GM12873 (cell line): ENCODE results near the gene CNTNAP5.

Experiments
- TF ChIP-seq, protein P1 (sequence below): IDR thresholded peaks from 2 replicates; pipeline ENCODE4 v1.5.1; 2012; ENCODE audit warnings: low read depth, mild to moderate bottlenecking, moderate library complexity, low read length, control low read depth; ENCODE audit not compliant: insufficient read depth; ENCODE audit errors: missing control alignments

The CNTNAP5 gene

DNA sequence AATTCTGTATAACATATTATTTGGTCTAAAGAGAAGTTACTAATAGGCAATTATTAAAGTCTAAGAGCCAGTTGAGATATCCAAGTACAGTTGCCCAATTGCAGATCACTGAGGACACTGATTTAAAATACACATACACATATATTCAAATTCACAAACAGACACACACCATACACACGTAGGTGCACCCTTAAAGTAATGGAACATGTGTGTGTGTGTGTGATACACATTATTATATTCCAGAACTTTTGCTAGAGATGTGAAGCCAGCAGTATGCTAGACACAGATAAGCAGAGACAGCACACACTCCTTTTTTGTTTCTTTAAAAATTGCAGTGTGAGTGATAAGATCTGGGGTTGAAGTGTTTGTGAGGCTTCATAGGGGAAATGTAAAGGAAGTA is 292.5 kb downstream of the CNTNAP5 start:
- TF ChIP-seq, protein P1, sequence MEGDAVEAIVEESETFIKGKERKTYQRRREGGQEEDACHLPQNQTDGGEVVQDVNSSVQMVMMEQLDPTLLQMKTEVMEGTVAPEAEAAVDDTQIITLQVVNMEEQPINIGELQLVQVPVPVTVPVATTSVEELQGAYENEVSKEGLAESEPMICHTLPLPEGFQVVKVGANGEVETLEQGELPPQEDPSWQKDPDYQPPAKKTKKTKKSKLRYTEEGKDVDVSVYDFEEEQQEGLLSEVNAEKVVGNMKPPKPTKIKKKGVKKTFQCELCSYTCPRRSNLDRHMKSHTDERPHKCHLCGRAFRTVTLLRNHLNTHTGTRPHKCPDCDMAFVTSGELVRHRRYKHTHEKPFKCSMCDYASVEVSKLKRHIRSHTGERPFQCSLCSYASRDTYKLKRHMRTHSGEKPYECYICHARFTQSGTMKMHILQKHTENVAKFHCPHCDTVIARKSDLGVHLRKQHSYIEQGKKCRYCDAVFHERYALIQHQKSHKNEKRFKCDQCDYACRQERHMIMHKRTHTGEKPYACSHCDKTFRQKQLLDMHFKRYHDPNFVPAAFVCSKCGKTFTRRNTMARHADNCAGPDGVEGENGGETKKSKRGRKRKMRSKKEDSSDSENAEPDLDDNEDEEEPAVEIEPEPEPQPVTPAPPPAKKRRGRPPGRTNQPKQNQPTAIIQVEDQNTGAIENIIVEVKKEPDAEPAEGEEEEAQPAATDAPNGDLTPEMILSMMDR: no peak

GRCh38 chr2:124318913-124319312 is 293.8 kb downstream of the CNTNAP5 start:
- TF ChIP-seq, protein P1: no peak

GRCh38 chr2:124319577-124319976 is 294.5 kb downstream of the CNTNAP5 start:
- TF ChIP-seq, protein P1: no peak

- TF ChIP-seq, protein P1: no peak
Observed at GRCh38 chr2:124320051-124320688, 295.1 kb downstream of the CNTNAP5 start.

GRCh38 chr2:124323321-124323720 is 298.2 kb downstream of the CNTNAP5 start:
- TF ChIP-seq, protein P1: no peak

DNA sequence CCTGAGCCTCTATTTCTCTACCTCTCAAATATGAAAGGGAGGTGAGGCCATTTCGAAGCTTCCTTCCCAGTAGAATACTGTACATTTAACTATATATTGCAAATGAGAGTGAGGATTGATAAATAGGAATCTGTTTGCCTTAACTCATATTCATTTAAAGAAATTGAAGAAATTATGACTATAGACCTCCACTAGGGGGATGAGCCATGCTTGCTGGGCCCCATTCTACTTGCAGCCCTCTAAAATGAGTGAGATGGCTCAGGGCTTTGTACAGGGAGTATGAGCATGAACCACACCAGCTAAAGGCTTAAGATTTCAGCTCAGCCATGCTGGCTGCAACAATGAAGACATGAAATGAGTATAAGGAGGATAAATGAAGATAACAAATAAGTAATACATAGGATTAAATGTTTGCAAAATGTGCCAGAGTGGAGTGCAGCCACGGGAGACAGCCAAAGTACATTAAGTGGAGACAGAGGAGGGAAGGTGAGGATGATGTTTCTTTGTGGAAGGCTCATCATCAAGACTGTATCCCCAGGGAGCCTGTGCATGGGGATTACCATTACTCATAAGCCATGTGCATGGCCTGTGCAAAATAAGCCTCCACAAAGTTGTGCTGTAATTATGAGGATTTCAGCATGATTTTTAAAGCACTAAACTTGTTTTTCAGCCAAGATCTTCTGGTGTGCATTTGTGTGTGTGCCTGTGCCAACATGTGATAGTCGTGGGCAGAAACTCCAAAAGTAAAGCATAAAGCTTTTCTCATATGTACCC is 300.8 kb downstream of the CNTNAP5 start:
- TF ChIP-seq, protein P1: no peak

- TF ChIP-seq, protein P1: no peak
Observed at GRCh38 chr2:124327303-124327702, 302.2 kb downstream of the CNTNAP5 start.
